HG03175 (cell line): ENCODE measurements around the gene TGM5.
"Not testable (repeated sequence)": the region's sequence is repeated elsewhere in the genome, so short reads cannot be mapped to it uniquely, and the experiment has no call there.

ENCODE experiments used
- ATAC-seq: cut with Tn5 transposase; IDR thresholded peaks from one replicate; pipeline ENCODE4 v1.9.1; 2021; ENCODE audit warnings: mild to moderate bottlenecking, moderate library complexity; ENCODE audit not compliant: unreplicated experiment

The TGM5 gene, protein sequence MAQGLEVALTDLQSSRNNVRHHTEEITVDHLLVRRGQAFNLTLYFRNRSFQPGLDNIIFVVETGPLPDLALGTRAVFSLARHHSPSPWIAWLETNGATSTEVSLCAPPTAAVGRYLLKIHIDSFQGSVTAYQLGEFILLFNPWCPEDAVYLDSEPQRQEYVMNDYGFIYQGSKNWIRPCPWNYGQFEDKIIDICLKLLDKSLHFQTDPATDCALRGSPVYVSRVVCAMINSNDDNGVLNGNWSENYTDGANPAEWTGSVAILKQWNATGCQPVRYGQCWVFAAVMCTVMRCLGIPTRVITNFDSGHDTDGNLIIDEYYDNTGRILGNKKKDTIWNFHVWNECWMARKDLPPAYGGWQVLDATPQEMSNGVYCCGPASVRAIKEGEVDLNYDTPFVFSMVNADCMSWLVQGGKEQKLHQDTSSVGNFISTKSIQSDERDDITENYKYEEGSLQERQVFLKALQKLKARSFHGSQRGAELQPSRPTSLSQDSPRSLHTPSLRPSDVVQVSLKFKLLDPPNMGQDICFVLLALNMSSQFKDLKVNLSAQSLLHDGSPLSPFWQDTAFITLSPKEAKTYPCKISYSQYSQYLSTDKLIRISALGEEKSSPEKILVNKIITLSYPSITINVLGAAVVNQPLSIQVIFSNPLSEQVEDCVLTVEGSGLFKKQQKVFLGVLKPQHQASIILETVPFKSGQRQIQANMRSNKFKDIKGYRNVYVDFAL

DNA sequence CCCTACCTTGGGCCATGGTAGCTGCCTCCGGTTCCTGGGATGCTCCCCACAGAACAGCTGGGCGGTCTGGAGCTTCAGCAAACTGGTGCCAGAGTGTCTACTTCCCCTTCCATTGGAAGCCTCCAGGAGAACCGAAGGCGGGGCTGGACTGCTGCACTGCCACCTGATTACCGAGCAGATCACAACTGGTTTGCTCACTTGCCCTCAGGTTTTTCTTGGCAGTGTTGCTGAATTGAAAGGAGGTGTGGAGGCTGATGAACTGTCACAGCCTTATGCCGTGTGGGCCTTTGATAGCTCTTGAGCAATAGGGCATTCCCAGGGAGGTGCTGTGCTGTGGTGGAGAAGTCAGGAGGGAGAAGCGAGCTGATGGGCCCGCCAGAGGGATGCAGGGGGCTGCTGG, at the start of gene TGM5:
Gene TGM5, minus strand, starts transcription at position 95 of the 400 bp plus-strand sequence. Its CDS starts 79 bp downstream, at position 16.
- no peak for ATAC-seq

DNA sequence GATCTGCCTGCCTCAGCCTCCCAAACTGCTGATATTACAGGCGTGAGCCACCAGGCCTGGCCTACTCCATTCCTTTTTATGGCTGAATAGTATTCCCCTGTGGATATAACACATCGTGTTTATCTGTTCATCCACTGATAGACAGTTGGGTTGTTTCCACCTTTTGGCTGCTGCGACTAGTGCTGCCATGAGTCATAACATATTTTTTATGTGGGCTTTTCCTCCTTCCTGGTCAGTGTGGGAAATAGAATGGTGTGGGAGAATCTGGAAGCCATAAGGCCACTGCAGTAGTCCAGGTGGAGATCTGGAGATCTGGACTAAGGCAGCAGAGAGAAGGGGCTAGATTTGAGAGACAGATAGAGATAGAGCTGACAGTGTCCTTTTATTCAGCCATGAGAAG, 47.4 kb upstream of the TGM5 start:
- ATAC-seq = no peak

DNA sequence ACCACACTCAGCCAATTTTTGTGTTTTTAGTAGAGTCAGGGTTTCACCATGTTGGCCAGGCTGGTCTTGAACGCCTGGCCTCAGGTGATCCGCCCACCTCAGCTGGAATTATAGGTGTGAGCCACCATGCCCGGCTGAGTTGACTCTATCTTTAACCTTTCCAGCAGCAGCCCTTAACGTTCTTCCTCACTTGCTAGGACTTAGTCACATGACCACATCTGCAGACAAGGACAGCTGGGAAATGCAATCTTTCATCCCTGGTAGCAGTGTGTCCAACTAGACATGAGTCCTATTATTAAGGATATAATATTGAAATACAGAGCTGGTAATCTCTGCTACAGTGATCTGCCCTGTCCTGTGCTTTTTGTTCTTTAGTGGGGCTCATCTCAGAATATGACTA, 45.6 kb upstream of the TGM5 start:
- ATAC-seq = no peak

DNA sequence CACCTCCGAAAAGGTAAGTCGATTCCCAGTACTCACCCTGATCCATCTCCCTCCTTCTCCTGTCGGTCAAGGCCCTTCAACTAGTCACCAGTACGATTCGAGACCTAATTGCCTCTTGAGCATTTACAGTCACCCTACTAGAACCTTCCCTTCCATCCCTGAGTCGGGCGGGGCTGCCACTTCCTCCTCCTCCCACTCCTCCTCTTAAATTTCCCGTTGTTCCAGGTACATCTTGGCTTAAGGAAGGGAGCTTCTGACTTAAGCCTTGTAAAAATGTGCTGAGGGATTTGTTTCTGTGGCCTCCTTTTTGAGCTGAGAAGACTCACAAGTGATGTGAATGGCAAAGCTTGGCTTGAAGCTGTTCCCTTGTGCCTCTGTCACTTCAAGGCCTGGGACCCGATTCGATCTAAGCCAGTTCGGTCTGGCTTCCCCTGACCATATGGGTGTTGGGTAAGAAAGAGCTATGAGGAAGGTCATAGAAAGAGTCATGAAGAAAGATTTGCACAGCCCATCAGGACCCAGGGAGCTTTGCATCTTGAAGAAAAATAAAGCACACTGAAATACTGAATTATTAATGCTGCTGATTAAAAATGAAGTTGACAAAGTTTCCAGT, 35.6 kb upstream of the TGM5 start, which contains the start of gene TGM7:
Gene TGM7, minus strand, starts transcription at position 51 of the 613 bp plus-strand sequence.
- ATAC-seq = no peak

DNA sequence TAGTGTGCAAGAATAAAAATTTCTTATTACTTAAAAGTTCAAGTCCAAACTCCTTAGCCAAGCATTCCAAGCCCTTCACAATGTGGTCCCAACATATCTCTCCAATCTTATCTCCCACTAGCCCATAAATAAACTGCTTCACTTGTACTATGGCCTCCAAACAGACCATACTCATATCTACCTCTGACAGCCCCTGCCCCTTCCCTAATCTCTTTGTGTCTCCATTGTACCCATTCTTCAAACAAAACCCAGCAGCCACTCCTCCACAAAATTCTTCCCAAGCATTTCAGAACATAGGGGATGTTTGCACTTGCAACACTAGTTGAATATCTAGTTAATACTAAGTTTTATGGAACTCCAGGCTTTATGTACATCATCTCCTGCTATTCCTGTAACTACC, 33.2 kb upstream of the TGM5 start:
- no peak for ATAC-seq

DNA sequence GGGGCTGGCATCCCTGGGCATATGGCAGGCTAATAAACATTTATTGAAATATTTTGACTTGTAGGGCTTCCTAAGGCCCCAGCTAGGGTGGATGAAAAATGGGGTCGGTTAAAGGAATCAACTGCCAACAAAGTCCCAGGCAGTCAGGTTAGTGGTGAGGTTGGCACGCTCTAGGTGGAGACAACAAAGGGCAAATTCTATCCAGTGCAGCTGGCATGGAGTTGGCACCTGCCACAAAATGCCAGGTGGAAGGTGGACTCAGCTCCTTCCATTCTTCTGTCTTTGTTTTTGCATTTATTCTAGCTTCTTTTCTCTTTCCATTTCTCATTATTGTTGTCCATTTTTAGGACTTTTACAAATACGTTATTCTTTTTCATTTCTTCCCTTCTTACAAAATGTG, 32.7 kb upstream of the TGM5 start:
- no peak for ATAC-seq

DNA sequence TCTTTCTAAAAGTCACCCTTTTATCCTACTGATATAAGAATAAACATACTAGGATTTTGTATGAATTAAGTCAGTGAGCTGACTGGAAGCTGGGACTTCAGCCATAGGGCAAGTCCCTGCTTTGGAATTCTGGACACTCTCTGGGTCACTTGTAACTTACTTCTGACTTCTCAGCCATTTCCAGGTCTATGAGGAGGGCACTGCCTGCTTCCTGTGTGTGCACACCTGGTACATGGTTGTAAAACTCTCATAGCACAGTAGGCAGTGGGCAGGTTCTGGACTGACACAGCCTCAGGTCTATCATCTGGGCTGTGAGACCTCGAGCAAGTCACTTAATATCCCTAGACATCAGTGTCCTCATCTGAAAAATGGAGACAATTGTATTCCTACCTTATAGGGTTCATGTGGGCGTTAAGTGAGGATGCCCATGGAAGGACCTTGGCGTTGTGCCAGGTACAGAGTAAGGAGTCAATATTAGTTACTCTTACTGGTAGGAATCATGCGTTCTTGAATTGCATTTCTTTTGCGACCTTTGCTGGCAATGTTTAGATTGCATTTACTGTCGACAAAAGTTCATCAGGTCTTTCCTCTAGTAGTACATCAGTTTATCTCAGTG, 27.5 kb upstream of the TGM5 start:
- ATAC-seq = no peak

DNA sequence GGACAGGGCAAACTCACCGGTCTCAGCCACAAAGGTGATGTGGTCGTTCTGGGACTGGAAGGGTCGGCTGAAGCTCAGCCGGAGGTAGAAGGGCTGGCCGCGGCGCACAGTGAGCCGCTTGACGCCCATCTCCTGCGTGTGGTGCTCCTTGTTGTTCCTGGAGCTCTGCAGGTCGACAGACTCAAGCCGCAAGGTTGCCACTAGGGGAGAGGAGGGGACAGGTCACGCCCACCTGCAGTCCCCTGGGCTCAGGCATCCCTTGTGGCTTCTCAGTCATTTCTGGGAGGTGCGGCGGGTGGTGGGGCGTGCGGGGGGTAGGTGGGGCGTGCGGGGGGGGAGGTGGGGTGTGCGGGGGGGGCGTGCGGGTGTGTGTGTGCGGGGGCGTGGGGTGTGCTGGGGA, 26.7 kb upstream of the TGM5 start:
- ATAC-seq = no peak

DNA sequence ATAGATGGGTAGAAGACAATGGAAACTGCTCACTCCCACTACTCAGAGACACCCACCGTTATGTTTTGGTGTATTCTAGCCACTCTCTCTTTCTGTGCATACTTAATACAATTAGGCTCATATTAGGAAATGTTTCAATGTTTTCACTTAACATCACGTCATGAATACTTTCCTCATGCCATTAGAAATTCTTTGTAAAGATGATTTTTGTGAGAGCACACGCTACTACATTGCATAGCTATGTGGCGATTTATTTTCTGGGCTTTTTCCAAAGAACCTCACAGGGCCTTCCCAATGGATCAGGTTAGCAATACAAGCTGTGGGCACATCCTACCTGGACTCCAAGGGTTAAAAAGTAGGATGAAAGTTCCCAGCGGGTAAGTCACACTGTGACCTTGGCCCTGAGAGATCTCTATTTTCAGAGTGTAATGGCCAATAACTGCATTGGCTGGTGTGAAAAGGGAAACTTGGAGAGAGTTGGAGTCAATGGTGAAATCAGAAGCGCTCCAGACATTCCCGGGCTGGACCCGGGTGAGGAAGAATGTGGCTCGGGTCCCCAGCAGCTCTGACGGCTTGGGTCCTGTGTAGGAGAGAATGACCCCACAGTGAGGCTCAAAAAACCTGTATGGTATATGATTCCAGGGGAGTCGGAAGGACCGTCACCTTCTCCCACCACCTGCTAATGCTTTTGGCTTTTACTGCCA, 25.8 kb upstream of the TGM5 start:
- ATAC-seq = no peak

DNA sequence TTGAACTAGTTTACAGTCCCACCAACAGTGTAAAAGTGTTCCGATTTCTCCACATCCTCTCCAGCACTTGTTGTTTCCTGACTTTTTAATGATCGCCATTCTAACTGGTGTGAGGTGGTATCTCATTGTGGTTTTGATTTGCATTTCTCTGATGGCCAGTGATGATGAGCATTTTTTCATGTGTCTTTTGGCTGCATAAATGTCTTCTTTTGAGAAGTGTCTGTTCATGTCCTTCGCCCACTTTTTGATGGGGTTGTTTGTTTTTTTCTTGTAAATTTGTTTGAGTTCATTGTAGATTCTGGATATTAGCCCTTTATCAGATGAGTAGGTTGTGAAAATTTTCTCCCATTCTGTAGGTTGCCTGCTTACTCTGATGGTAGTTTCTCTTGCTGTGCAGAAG, 22.9 kb upstream of the TGM5 start:
- not testable (repeated sequence) for ATAC-seq

DNA sequence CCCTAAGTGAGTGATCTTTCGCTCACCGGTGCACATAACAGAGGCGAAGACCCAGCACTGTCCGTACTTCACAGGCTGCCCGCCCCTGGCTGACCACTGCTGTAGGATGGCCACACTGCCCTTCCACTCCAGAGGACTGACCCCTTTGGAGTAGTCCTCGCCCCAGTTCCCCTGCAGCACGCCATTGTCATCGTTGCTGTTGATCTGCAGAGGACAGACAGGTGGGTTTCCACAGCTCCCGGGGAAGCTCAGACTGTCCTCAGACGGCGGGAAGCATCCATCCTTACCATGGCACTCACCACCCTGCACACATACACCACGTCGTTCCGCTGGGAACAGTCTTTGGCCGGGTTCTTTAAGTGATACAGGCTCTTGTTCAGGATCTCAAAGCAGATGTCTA, 20.5 kb upstream of the TGM5 start:
- ATAC-seq = no peak

DNA sequence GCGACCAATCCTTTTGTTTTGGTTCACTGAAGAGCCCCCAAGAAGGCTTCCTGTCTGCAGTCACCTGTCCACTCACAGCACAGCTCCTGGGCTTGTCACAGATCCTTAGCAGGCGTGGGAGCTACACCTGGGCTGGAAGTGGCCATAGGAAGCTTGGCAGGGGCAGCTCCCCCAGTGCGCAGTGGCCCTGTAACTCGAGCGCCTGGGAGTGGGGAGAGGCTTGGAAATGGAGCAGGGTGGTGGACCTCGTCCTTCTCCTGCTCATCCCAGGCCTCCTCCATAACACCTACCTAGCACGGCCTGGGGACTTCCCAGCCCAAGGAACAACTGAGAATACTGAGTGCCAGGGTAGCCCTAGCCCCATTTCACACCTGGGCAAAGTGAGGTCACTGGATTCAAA, 19.3 kb upstream of the TGM5 start:
- ATAC-seq = no peak

DNA sequence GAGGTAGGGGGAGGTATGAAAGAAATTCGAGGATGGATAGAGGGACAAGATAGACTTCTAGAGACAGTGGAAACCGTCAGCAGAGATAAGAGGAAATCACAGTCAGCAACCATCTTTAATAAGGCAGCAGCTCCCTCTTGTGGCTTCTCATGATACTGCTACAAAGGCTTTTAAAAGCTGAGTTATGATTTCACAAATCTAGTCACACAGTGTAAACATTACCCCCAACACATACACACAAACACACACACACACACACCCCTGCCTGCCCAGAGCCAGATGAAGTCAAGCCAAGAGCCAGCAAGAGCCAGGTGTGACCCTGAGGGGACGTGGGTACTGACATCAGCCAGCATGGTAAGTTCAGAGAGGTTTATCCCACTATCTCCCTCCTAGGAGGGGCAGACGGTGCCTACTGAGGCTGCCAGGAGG, 18.9 kb upstream of the TGM5 start:
- ATAC-seq = no peak

DNA sequence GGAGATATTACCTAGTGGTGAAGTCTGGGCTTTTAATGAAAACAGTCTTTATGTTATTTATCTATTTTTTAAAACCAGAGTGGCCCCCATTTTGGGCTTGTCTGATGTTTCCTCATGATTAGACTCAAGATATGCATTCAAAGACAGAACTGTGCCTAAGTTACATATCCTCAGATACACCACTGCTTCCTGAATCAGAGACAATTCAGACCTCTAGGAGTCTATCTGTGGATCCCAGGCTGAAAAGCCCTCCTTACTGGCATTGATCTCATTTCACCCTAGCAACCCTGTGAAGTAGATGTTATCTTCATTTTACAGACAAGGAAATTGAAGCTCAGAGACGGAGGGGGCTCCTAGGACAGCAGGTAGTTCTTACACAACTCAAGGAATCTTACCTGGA, 16.8 kb upstream of the TGM5 start:
- no peak for ATAC-seq

DNA sequence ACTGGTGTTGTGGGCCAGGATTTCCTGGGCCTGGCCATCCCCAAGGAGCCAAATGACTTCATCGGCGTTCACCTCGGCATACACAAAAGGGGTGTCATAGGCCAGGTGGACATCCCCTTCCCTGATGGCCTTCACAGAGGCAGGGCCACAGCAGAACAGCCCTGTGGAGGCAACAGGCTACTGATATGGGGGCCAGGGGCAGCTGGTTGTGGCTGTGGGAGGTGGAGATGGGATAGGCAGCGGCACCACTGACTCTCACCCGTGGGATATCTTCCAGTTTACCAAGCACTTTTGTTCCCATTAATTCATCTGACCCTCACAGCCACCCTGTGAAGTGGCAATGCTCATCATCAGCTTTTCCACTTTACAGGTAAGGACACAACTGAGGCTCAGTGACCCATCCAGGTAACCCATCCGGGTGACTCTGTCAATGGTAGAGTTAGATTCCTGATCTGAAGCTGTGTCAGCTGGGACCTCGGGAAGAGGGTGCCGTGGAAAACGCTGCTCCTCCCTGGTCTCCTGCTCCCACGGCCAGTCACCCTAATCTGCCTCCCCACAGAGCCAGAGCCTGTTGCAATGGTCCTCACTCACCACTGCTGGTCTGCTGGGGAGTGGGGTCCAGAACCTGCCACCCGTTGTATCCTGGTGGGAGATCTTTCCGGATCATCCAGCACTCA, 15.3 kb upstream of the TGM5 start:
- ATAC-seq = no peak

DNA sequence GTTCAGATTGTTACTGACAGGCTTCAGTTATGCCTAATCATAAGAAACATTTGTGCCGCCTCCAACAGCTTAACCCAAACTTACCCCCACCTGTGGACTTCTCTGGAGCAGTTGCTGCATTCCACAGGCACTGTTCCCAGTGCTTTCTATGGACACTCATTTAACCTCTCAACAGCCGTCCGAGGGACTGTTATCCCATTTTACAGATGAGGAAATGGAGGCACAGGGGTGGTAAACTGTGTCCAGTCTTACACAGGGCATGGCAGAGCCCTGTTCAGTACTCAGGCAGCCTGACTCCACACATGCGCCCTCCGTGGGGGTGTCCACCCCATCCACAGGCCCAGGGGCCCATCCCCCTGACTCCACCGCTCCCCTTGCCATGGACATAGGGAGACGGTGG, 14.3 kb upstream of the TGM5 start:
- ATAC-seq = no peak

DNA sequence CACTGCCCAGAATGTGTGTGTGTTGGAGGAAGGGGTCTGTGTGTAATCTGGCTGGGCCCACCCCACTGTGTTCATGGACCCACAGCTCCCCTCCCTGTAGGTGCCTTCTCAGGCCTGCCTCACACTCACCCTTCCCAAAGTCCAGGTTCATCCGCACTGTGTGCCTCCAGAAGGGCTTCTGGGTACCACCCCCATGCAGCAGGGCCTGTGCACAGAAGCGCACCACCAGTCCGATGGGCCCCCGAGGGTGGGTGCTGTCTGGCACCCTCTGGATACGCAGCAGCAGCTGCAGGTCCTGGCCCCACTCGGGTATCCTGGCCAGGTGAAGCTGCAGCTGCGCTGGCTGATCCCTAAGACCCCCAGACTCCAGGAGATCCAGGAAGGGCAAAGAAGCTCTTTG, 12.8 kb upstream of the TGM5 start:
- no peak for ATAC-seq

DNA sequence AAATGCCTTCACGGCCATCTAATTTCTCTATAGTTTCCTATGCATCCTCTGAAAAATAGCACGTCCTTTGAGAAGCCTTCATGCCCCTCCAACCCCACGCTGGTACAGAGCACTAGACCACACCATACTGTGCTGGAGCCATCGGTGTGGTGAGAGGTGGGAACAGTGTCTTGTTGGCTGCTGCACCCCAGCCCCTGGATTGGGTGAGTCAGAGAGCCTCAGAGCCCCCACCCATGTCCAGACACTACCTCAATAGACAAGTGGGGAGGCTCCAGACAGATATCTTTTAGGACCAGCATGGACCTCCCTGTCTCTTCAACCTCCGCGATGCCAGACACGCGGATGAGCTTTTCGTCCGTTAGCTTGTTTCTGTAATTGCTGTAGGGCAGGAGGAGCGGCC, 12.1 kb upstream of the TGM5 start:
- ATAC-seq = no peak

DNA sequence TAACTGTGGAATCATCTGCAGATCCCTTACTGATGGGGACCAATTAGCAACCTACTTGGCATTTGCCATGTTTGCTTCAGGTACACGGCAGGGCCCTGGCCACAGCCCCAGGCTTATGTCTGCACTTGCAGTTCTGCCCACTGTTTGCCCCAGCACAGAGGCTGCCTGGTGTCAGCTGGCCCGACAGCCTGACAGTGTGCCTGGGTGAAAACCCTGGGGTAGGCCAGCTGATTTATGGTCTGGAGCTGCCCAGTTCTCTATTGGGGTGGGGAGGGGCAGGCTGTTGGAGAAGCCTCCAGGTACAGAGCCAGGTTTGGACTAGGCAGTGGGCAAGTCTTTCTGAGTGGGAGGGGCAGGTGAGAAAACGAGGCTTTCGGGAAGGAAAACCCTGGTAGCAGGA, 11.2 kb upstream of the TGM5 start:
- ATAC-seq = no peak

DNA sequence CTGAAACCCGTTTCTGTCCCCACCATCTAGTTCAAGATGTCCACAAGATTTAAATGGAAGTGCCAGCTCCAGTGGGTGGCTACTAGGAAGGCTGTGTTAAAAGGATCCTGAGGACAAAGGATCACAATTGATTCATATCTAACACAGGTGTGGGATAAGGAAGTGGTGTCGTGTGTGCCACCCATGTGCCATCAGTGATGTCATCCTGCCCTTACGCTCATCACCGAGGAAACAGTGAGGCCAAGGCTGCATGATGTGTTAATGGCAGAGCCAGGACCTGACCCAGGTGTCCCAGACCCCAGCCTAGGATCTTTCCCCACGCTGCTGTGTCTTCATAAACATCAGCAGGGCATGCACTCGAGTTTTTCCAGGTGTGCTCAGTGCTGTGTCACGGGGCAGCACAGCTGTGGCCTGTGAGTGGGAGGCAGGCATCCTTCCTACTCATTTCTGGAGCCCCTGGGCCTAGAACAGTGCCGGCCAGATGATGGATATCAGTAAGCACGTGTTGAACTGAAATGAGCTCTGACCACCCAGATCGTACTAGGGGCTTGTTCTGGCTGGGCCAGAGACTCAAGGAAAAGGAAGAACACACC, 10.6 kb upstream of the TGM5 start:
- ATAC-seq = no peak
